GM19455 (cell line): Measurements from ENCODE around the gene TCF7.

Experiments used
- ATAC-seq: cut with Tn5 transposase; IDR thresholded peaks from one replicate; pipeline ENCODE4 v1.9.1; 2021; ENCODE audit not compliant: unreplicated experiment

The TCF7 gene

DNA sequence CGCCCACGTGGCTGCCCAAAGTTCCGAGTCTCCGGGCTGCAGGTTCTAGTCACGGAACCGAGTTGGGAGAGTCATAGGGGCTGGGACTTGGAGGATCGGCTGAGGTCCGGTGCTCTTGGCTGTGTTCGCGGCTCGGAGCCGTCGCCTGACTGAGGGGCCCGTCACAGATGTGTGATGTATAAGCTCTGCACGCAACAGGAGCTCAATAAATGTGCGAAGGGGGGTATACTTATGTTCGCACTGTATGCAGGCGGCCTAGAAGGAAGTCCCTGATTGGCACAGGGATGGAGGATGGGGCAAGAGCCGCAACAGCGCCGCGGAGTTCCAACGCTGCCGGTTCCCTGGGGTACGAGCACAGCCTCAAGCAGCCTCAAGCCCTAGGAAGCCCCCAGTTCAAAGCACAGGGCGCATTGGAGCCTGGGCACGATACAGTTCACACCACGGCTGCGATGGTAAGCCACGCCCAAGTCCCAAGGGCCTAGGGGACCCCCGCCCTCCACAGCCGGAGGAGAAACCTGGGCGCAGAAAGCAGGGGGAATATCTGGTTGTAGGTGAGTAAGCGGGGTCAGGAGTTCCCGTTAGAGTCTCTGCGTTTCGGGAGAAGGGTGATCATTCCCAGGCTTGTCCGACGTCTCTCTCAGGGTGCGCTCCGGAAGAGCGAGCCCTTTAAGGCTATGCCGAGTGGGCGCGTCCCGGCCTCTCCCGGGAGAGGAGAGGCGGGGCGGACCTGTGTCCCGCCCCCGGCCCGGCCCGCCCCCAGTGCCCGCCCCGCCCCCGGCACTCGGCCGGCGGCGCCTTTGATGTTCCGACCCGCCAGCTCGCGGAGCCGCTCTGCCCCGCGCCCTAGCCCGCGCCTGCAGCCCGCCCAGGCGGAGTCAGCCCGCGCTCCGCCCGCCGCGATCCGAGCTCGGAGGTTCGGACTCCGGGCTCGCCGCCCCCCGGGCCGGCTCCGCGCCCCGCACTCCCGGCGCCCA is at the start of gene TCF7:
Gene TCF7, plus strand, starts transcription at position 780 of the 974 bp plus-strand sequence. CDS start 226 bp downstream, outside the sequence.
- ATAC-seq, result peak; percentile 83

DNA sequence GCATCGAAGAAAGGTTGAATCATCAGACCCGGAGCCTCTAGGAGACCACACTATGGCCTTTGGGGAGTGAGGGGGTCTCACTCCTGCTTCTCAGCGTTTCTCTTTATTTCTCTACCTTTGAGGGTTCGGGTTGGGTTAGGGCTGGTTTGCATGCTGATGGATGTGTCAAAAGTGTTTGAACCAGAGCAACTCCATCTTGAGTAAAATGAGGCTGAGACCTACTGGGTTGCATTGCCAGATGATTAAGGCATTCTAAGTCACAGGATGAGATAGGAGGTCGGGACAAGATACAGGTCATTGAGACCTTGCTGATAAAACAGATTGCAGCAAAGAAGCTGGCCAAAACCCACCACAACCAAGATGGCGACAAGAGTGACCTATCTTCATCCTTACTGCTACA is 44.9 kb upstream of the TCF7 start:
- no peak for ATAC-seq

DNA sequence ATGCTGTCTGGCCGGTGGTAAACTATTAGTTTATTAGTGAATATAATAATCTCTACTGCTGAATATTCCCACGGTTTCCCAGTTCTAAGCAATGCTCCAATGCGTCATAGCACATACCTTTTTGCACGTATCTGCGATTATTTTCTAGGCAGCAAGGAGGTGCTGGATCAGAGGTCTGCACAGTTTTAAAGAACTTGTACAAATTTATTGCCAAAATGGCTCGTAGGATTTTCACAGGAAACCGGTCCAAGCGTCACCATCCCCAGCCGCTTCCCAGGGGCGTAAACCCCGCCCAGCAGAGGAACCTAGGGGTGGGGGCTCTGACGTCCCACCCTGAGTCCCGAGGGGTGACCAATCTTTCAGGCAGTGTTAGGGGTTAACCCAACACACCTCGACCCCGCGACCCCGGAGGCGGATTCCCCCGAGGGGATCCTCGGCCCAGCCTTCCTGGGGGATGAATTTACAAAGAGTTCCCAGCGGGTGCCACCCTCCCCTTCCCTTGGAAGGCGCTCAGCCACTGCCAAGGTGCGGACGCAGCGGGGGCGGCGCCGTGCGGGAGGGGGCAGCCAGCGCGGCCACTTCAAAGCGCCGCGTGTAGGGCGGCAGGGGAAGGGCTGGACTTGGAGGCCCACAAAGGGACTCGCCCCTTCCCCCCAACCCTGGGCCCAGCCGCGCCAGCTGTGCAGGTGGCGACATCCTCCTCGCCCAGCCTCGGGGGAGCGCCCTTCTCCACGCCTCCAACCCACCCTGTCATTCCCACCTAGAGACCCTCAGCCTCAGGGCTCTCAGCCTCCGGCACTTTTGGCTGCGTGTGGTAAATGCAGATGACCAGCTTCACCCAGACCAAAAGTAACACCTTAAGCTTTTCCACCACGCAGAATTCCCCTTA is 43.5 kb upstream of the TCF7 start:
- no peak for ATAC-seq

DNA sequence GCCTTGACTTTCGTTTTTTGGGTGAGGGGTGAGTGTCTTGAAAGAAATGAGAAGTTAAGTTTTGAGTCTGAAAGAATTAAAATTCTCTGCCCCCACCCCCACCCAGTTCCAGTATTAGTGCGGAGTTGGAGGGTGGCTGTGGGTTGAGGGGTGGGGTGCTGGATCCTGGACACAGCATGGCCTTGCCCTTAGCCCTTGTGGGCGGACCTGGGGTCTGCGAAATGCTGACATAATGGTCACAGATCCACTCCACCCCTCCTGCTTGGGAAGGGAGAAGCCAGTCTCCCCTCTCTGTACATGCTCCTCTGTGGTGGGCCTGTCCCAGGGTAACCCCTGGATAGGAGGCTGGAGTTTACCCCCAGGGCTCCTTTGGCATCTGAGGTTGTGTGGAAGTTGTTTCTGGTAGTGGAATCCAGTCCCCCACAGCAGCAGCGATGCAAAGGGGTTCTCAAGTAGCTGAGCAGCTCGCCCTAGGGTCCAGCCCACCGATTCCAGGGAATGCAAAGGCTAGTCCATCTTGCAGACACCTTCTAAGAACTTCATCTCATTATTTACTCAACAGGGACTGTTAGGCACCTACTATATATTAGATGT is 42.8 kb upstream of the TCF7 start:
- no peak for ATAC-seq

DNA sequence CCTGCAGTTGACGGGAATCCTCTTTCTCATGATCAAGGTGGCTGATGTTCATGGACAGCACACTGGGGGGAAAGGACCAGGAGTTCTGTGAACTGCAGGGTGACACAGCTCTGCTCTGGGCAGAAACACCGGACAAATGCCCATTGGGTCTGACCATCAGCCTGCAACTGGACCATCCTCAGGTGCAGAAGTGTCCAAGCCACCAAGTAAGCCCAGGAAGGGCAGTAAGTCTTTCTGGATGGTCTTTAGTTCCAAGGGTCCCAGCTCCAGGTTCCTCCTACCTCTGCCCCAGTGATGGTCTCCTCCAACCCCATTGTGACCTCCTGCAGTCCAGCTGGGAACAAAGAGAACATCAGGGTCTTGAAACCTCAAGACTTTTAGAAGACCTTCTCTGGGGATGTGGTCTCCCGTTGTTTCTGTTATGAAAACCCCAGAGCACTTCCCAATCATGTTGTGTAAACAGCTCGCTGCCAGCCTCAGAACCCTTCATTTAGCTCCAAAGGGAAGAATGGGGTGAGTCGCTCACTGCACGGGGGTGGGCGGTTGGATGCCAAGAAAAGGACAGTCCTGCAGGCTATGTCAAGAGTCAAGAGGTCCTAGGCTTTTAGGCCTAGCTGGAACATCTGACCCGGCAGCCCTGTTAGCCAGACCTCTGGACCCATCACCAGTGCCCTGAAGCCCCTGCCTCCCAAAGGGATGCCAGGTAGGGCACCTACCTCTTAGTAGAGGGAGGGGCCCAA is 41.8 kb upstream of the TCF7 start:
- ATAC-seq, result no peak

DNA sequence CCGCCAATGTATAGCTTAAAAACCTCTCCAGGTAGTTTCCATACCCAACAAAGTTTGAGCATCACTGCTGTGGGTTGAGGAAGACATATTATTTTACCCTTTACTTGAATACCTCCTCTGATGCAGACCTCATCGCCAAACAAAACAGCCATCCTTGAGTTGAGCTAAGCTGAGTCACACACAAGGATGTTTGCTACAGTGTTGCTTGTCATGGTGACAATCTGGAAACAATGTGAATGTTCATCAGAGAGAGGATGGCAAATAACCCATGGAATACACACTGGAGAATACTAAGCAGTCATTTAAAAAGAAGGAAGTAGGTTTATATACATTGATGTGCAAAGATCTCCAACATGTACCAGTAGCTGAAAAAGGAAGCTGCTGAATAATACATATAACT is 41.1 kb upstream of the TCF7 start:
- no peak for ATAC-seq

DNA sequence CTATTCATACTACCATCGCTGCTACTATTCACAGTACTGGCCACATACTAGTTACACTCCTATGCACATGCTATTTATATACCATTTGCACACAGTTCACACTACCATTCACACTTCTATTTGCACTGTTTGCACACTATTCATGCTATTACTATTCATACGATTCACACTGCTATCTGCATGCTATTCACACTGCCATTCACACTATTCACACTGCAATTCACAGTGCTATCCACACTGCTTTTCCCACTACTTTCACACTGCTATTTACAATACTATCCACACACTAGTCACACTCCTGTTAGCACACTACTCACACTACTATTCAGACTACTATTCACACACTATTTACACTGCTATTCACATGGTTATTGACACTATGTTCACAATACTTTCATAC is 39.4 kb upstream of the TCF7 start:
- ATAC-seq, result no peak

DNA sequence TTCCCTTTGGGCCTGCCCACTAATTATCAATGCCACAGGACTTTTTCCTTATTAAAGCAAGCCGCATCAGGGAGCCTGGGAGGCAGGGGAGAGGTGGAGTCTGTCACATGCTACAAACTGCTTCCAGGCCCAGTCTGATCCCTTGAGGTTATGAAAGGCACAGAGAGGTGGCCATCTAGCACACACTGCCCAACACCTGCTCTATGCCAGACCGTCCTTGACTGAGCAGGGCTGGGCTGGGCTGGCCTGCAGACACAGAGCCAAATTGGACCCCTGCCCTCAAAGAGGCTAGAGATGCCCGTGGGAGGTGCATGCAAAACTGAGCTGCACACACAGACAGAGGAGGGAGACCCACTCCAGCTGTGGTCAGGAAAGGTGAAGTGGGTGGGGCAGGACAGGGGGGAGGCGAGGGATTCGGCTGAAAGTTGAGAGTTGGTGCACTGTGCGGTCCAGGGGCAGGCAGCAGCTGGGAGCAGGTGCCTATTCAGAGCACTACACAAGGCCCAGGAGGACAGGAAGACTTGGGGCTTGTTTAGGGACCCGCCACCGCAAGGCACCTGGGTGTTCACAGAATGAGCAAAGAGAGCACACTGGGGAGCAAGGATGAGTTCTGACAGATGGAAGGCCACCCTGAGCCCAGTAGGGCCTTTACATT is 36.4 kb upstream of the TCF7 start:
- no peak for ATAC-seq

DNA sequence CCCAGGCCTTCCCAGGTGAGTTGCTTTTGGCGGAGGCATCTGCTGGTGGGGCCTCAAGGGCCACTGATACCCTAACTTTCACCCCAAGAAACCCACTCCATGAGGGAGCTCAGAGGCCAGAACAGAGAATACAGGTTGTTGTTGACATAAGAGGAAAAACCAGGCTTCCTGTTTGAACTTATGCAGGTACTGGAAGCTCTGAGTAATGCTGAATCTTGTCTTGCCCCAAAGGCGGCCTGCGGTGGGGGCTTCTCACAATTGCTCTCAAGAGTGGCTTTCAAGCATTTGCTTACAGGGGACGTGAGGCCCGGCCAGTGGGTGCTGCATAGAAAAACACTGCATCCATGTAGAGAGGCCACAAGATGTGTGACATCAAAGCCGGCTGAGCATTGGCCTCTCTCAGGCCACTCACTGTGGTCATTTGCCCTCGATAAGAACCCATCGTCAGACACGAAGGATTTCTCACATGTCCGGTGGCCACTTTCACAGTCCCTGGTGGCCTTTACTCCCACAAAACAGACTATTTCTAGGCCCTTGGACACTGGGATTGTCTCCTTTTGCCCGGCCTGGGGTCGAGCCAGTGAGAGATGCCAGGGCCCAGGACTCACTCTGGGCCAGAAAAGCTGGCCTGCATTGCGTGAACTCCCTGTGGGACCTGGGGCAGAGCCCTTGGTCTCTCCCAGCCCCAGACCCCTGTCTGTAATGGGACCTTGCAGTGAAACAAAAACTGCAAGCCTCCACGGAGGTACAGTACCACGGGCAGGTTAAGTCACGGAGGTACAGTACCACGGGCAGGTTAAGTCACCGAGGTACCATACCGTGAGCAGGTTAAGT is 34.5 kb upstream of the TCF7 start:
- no peak for ATAC-seq

DNA sequence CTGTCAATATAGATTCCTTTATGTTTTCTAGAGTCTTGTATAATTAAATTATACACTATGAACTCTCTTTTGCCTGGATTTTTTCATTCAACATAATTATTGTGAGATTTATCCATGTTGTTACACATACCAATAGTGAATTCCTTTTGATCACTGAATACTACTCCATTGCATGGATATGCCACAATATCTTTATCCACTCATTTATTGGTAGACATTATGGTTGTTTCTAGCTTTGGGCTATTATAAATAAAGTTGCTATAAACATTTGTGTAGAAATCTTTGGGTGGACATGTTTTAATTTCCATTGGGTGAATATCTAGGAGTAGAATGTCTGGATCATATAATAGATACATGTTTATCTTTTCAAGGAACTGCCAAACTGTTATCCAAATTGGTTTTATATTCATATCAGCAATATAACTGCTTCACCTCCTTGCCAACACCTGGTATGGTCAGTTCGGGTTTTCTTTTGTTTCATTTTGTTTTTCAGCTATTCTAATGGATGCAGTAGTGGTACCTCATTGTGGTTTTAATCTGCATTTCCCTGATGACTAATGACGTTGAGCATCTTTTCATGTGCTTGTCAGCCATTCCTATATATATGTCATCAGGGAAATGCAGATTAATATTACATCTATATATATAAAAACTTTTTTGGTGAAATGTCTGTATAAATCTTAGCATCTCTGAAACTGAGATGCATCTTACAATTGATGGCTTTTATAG is 32.1 kb upstream of the TCF7 start:
- ATAC-seq, result no peak

DNA sequence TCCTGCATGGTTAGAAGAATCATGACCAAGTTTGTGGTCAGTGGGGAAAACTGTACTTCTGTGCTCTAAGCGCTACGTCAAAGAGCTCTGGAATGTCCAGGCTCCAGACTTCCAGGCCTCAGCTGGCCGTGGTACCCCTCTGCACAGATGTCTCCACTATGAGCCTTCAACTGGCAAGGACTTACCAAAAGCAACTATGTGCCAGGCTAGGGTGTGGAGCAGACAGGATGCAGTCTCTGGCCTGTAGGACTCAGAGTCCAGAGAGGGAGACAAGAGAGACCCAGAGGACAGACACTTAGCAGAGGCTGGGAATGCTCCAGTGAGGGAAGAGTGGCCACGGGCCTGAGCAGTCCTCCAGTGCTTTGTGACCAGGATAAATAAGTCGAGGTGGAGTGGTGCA is 31.0 kb upstream of the TCF7 start:
- no peak for ATAC-seq

DNA sequence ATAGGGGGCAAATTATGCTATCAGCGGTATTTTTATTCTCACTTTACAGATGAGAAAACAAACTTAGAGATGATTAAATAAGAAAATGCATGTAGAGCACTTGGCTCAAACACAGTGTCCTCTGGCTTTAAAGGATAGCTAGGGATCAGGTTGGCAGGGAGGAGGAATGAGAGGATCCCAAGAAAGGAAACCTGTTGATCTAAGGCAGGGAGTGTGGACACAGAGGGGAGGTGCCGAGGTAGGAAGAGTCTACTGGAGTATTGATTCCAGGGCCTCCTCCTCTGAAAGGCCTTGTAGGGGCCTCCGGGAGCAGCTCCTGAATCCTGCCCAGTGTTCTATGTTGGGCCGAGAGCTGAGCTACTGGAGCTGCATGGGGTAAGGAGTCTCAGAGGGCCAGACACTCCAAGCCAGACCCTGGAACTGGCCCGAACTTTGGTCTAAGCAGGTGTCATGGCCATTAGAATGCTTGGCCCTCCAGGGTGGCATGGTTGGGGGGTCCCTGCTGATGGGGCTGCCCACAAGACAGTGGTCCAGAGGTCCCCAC is 30.4 kb upstream of the TCF7 start:
- no peak for ATAC-seq

DNA sequence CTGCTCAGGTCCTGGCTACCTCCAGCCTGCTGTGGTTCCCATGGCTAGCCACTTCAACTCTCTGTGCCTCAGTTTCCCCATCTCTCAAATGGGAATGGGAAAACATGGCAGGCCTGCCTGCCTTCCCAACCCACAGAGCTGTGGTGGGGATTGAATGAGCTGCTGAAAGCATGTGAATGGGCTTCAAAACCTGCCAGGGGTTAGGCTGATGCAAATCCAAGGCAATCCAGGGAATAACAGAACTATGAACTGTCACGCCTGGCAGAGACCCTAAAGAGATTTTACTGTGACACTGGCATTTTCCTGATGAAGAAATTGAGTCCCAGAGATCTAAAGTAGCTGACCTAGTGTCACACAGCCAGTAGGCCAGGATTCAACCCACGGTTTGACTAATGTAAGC is 29.9 kb upstream of the TCF7 start:
- no peak for ATAC-seq

DNA sequence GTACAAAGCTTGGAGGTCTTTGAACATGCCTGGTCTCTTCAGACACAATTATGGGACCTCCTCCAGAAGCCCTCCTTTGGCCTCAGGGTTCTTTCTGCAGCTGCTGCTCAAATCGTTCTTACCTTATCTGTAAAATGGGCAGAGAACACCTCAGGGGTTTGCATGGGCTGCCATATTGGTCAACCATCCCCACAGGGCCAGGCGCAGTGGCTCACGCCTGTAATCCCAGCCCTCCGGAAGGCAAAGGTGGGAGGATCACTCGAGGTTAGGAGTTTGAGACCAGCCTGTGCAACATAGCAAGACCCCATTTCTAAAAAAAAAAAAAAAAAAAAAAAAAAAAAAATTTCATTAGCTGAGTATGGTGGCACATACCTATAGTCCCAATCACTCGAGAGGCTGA is 29.1 kb upstream of the TCF7 start:
- ATAC-seq, result no peak

DNA sequence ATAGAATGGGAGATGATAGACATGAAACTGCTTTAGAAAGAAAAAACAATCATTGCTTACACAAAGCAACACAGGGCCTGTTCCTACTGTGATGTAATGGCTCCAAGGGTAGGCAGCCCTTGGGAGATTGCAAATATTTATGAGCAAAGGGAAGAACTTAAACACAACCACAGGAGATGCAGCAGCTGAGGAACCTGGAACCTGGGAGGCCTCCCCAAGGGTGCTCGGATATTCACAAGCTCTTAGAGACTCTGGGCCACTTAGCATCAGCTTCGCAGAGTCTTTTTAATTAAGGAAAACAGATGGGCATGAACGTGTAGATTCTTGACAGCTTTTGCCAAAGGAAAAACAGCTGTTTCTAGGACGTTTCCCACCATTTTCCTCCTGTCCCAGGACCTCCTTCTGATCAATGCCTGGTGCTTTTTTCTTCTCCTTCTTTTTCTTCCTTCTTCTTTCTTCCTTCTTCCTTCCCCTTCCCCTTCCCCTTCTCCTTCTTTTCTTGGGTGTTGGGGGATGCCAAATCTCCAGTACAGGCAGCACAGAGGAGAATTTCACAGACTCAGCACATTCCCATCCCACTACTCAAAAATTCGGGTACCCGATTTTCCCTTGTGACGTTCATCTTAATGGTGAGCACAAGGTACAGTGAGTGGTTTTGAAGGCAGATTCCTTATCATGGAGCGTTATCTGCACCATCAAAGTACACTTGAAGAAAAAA is 28.1 kb upstream of the TCF7 start:
- ATAC-seq, result no peak

DNA sequence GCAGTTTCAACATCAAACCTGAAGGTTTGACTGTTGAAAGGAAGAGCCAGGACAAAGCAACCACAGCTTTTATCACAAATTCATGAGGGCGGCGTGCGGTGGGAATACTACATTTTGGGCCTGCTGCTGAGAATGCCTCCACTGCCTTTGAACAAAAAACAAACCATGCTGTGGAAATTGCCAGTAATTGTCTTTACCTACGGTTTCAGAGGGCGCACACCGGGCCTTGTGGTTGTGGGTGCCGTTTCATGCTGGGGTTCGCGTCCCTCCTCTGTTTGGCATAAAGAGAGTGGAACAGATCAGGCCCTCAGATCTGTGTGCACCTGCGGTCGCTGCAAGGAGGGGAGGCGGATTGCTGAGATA is 27.6 kb upstream of the TCF7 start:
- ATAC-seq, result no peak

DNA sequence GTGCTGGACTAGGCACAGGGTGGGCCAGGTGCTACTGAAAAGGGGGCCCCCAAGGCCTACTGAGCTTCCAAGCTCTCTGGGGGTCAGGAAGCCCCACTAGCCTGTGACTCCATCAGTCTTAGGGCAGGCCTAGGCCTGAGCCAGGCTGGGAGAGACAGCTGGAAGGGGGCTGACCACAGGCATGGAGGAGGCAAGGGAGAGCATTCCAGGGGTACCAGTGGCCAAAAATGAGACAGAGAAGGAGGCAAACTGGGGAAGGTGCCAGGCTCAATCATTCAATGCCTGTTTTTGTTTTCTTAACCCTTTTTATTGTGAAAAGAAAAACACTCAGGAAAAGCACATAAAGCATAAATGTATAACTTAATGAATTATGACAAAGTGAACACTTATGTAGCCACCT is 26.2 kb upstream of the TCF7 start:
- ATAC-seq, result no peak

DNA sequence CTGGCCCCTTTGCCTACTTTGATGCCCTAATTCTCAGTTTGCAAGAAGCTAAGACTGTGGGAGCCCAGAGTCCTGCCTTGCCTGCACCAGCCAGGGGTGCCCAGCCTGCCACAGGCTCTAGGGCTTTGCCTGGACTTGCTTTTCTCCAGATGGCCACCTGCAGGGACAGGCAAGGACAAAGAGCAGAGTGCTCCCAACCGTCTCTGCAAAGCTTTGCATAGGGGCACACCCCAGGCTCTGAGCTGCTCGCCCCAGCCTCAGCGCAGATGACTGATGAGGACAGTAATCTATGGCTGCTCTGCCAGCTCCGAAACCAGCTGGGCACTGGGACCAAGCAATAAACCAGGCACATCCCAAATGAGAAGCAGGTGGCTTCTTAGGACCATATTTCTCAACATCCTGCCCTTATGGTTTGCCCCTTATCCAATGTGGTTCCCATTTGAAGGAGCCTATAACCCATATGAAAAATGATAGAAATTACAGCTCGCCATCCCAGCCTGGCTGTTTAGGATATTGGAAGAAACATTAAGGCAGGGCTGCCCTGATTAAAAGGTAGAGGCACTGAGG is 25.4 kb upstream of the TCF7 start:
- no peak for ATAC-seq
